Measurements from ENCODE around the gene NUMB.

The NUMB gene

GRCh38 chr14:73259837-73260236, 198.5 kb downstream of the NUMB start:
- no peak for TF ChIP-seq CTCF (IDR thresholded peaks at IDR 0.05; ENCODE audit: control insufficient read depth, extremely low read depth, insufficient read depth)
- DNase-seq (ENCODE audit: low read depth): no peak
- no peak overlapping the region for H3K4me3 ChIP-seq (ENCODE audit: low read depth, low read length)

- no peak overlapping the region for H3K4me3 ChIP-seq (ENCODE audit: low read depth, low read length)
- no peak for DNase-seq (ENCODE audit: low read depth)
Observed at GRCh38 chr14:73258845-73259611, 199.3 kb downstream of the NUMB start.

GRCh38 chr14:73258076-73258475, 200.3 kb downstream of the NUMB start:
- no peak overlapping the region for H3K4me3 ChIP-seq (ENCODE audit: low read depth, low read length)
- DNase-seq (ENCODE audit: low read depth): no peak
- TF ChIP-seq CTCF (IDR thresholded peaks at IDR 0.05; ENCODE audit: control insufficient read depth, extremely low read depth, insufficient read depth): no peak

More at GRCh38 chr14:73258845-73259611, 199.3 kb downstream of the NUMB start:
- no peak for TF ChIP-seq CTCF (IDR thresholded peaks at IDR 0.05; ENCODE audit: control insufficient read depth, extremely low read depth, insufficient read depth)

GRCh38 chr14:73255693-73256225, 202.6 kb downstream of the NUMB start:
- H3K4me3 ChIP-seq (ENCODE audit: low read depth, low read length): no peak overlapping the region
- DNase-seq (ENCODE audit: low read depth): no peak
- TF ChIP-seq CTCF (IDR thresholded peaks at IDR 0.05; ENCODE audit: control insufficient read depth, extremely low read depth, insufficient read depth): no peak

- DNase-seq (ENCODE audit: low read depth): no peak
- no peak for TF ChIP-seq CTCF (IDR thresholded peaks at IDR 0.05; ENCODE audit: control insufficient read depth, extremely low read depth, insufficient read depth)
- no peak overlapping the region for H3K4me3 ChIP-seq (ENCODE audit: low read depth, low read length)
Observed at GRCh38 chr14:73255005-73255400, 203.3 kb downstream of the NUMB start.

GRCh38 chr14:73254247-73255004, 203.9 kb downstream of the NUMB start:
- no peak for DNase-seq (ENCODE audit: low read depth)
- H3K4me3 ChIP-seq (ENCODE audit: low read depth, low read length): no peak overlapping the region
- TF ChIP-seq CTCF (IDR thresholded peaks at IDR 0.05; ENCODE audit: control insufficient read depth, extremely low read depth, insufficient read depth): no peak

All from LNCaP clone FGC (cell line).